ENCODE measurements around the gene GKAP1.
"Not testable (repeated sequence)": the region's sequence is repeated elsewhere in the genome, so short reads cannot be mapped to it uniquely, and the experiment has no call there.

DNA sequence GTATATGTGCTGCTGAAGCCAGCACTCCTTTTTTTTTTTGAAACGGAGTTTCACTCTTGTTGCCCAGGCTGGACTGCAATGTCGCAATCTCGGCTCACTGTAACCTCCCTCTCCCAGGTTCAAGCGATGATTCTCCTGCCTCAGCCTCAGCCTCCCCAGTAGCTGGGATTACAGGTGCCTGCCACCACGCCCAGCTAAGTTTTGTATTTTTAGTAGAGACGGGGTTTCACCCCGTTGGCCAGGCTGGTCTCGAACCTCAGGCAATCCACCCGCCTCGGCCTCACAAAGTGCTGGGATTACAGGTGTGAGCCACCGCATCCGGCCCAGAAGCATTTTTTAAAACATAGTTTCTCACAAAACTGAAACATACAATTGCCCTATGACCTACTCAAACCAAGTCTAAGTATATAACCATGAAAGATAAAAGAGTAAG lies 112.3 kb downstream of the GKAP1 start:
- not testable (repeated sequence) for TF ChIP-seq ISL1, ZFP30, ZNF70, RARB, OSR1 (CRISPR knock-in tag; IDR thresholded peaks at IDR 0.05)
- TF ChIP-seq, protein P1, sequence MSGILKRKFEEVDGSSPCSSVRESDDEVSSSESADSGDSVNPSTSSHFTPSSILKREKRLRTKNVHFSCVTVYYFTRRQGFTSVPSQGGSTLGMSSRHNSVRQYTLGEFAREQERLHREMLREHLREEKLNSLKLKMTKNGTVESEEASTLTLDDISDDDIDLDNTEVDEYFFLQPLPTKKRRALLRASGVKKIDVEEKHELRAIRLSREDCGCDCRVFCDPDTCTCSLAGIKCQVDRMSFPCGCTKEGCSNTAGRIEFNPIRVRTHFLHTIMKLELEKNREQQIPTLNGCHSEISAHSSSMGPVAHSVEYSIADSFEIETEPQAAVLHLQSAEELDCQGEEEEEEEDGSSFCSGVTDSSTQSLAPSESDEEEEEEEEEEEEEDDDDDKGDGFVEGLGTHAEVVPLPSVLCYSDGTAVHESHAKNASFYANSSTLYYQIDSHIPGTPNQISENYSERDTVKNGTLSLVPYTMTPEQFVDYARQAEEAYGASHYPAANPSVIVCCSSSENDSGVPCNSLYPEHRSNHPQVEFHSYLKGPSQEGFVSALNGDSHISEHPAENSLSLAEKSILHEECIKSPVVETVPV (CRISPR knock-in tag; IDR thresholded peaks at IDR 0.05), result not testable (repeated sequence)
- TF ChIP-seq, protein P2, sequence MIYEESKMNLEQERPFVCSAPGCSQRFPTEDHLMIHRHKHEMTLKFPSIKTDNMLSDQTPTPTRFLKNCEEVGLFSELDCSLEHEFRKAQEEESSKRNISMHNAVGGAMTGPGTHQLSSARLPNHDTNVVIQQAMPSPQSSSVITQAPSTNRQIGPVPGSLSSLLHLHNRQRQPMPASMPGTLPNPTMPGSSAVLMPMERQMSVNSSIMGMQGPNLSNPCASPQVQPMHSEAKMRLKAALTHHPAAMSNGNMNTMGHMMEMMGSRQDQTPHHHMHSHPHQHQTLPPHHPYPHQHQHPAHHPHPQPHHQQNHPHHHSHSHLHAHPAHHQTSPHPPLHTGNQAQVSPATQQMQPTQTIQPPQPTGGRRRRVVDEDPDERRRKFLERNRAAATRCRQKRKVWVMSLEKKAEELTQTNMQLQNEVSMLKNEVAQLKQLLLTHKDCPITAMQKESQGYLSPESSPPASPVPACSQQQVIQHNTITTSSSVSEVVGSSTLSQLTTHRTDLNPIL (CRISPR knock-in tag; IDR thresholded peaks at IDR 0.05; ENCODE audit: low read depth), result not testable (repeated sequence)
- TF ChIP-seq, protein P3, sequence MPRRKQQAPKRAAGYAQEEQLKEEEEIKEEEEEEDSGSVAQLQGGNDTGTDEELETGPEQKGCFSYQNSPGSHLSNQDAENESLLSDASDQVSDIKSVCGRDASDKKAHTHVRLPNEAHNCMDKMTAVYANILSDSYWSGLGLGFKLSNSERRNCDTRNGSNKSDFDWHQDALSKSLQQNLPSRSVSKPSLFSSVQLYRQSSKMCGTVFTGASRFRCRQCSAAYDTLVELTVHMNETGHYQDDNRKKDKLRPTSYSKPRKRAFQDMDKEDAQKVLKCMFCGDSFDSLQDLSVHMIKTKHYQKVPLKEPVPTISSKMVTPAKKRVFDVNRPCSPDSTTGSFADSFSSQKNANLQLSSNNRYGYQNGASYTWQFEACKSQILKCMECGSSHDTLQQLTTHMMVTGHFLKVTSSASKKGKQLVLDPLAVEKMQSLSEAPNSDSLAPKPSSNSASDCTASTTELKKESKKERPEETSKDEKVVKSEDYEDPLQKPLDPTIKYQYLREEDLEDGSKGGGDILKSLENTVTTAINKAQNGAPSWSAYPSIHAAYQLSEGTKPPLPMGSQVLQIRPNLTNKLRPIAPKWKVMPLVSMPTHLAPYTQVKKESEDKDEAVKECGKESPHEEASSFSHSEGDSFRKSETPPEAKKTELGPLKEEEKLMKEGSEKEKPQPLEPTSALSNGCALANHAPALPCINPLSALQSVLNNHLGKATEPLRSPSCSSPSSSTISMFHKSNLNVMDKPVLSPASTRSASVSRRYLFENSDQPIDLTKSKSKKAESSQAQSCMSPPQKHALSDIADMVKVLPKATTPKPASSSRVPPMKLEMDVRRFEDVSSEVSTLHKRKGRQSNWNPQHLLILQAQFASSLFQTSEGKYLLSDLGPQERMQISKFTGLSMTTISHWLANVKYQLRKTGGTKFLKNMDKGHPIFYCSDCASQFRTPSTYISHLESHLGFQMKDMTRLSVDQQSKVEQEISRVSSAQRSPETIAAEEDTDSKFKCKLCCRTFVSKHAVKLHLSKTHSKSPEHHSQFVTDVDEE (CRISPR knock-in tag; IDR thresholded peaks at IDR 0.05), result not testable (repeated sequence)

All from SK-N-SH treated with all-trans-retinoic acid at 6 μM for 48 hours (cell line).